DOHH2 (cell line): ENCODE measurements around the gene ACE.
A peak's percentile ranks its signal among the peaks of the same experiment; 100 is the strongest.

Experiments used
- H3F3A ChIP-seq: fragments of 200-600 bp; sonication (generic), shearing (Covaris generic); 2 replicates; pipeline ENCODE4 v1.6.0; 2016; ENCODE audit warnings: antibody characterized with exemption, mild to moderate bottlenecking; ENCODE audit not compliant: control insufficient read depth, insufficient read depth
- H3K27ac ChIP-seq: fragments of 200-600 bp; sonication (generic); 2 replicates; pipeline ENCODE4 v1.5.1; 2014; ENCODE audit warnings: low read depth, mild to moderate bottlenecking, low read length, moderate library complexity
- H3K27me3 ChIP-seq: fragments of 200-600 bp; sonication (generic); 2 replicates; pipeline ENCODE4 v1.6.1; 2014; ENCODE audit warnings: mild to moderate bottlenecking, low read length, mixed read lengths; ENCODE audit not compliant: control insufficient read depth
- H3K36me3 ChIP-seq: fragments of 200-600 bp; sonication (generic); 2 replicates; pipeline ENCODE4 v1.6.1; 2014; ENCODE audit warnings: mild to moderate bottlenecking, low read length, moderate library complexity, mixed read lengths; ENCODE audit not compliant: control insufficient read depth
- H3K4me1 ChIP-seq: fragments of 200-600 bp; sonication (generic); 2 replicates; pipeline ENCODE4 v1.6.1; 2014; ENCODE audit warnings: mild to moderate bottlenecking, low read length, mixed read lengths; ENCODE audit not compliant: control insufficient read depth
- H3K4me2 ChIP-seq: fragments of 200-600 bp; sonication (generic); 2 replicates; pipeline ENCODE4 v1.6.0; 2014; ENCODE audit warnings: mild to moderate bottlenecking, low read length, moderate library complexity
- H3K4me3 ChIP-seq: fragments of 200-600 bp; sonication (generic); 2 replicates; pipeline ENCODE4 v1.5.1; 2014; ENCODE audit warnings: mild to moderate bottlenecking, low read length, mixed read lengths
- H3K79me2 ChIP-seq: fragments of 200-600 bp; sonication (generic); 2 replicates; pipeline ENCODE4 v1.6.1; 2014; ENCODE audit warnings: mild to moderate bottlenecking, low read length, mixed read lengths; ENCODE audit not compliant: control insufficient read depth
- H3K9me2 ChIP-seq: fragments of 200-600 bp; sonication (generic); replicated peaks from 2 replicates; pipeline ENCODE4 v1.6.1; 2014; ENCODE audit warnings: mild to moderate bottlenecking, low read length, mixed read lengths; ENCODE audit not compliant: control insufficient read depth
- H3K9me3 ChIP-seq: fragments of 200-600 bp; sonication (generic); 2 replicates; pipeline ENCODE4 v1.6.1; 2014; ENCODE audit warnings: antibody characterized with exemption, low read length, mixed read lengths; ENCODE audit not compliant: control insufficient read depth, insufficient read depth
- H4K20me1 ChIP-seq: fragments of 200-600 bp; sonication (generic); 2 replicates; pipeline ENCODE4 v1.6.0; 2014; ENCODE audit warnings: low read depth, mild to moderate bottlenecking, antibody characterized with exemption, low read length, moderate library complexity; ENCODE audit not compliant: control insufficient read depth, insufficient read depth
- CTCF ChIP-seq: fragments of 200-600 bp; sonication (generic); IDR thresholded peaks from one replicate; pipeline ENCODE4 v1.5.1; 2014; ENCODE audit warnings: antibody characterized with exemption, mild to moderate bottlenecking, low read depth, low read length; ENCODE audit not compliant: poor library complexity, severe bottlenecking
- EZH2phosphoT487 ChIP-seq: fragments of 200-600 bp; sonication (generic); IDR thresholded peaks from 2 replicates; pipeline ENCODE4 v1.6.1; 2017; ENCODE audit warnings: borderline replicate concordance, mild to moderate bottlenecking, antibody characterized with exemption, low read length, moderate library complexity, mixed read lengths

Gene ACE

DNA sequence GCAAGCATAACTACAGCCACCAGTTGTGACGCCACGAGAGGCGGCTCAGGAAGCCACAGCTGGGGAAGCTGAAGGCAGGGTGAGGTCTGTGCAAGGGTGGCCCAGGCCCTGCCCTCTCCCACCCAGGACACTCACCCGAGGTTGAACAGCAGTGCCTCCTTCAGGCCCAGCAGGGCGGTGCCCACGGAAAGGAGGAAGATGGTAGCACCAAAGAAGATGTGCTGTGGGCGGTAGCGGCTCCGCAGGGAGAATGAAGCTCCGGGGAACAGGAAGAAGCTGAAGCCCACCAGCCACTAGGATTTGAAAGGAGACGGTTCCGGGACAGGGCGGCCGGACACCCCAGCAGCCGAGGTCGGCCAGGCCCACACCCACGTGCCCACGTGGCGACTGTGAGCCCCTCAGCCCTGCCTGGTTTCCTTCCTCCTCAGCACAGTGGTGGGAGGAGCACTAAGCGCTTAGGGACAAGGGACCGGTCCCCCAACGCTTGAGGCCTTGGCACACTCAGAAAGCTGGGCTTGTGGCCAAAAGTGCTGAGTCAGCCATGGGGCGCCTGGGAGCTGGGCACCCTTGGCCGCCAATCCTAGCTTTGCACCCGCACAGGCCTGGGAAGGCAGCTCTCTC, 41.8 kb upstream of the ACE start:
- TF ChIP-seq EZH2phosphoT487 (no peak), CTCF (peak; percentile 42)
- Histone ChIP-seq H4K20me1 (no peaks in the 10 kb centered on the region), H3K4me2 (no peak overlapping the region), H3K79me2 (no peaks in the 10 kb centered on the region), H3K9me2 (no peaks in the 10 kb centered on the region), H3K9me3 (no peaks in the 10 kb centered on the region), H3K27ac (no peak overlapping the region), H3K36me3 (no peaks in the 10 kb centered on the region), H3K27me3 (0 out of 2 replicates have a peak, but pooled peaks cover 2% of the 10 kb centered on the region), H3K4me1 (peaks cover 13% of the 10 kb centered on the region), H3K4me3 (no peak overlapping the region), H3F3A (no peaks in the 10 kb centered on the region)

DNA sequence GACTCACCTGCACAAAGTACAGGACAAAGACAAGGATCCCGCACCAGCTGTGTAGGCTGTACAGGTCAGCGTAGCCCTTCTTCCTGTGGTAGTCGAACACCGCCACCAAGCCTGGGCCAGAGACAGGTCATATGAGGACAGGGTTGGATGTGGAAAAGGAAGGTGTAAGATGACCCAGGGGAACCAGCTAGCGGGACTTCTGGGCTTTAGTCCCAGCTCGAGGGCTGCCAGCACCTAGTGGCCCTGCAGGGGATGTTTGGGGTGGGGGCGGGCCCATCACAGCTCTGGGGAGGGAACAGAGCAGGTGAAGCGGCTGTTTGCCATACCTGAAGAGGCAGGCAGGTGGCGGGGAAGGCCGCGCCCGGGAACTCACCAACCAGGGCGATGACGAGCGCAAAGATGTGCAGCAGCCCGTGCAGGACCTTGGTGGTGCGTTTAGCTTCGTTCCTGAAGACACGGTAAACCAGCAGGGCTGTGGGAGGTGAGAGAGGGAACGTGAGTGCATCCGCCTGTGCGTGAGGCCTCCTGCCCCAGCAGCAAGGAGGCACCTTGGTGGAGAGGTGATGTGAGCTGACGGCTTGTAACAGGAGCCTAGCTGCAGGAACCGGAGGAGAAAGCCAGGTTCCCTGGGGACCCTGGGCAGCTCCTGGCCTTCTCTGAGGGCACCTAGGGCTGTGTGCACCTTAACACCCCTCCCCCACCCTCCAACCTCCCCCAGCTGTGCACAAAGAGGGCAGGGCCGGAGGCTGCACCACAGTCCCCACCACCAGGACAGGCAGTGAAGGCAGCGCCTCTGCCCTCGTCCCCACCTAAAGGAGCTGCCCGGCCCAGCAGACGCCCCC, 41.0 kb upstream of the ACE start:
- H3K9me3 ChIP-seq: no peaks in the 10 kb centered on the region
- no peaks in the 10 kb centered on the region for H3K9me2 ChIP-seq
- H3K27me3 ChIP-seq: no peaks in the 10 kb centered on the region
- peaks cover 13% of the 10 kb centered on the region for H3K4me1 ChIP-seq
- H4K20me1 ChIP-seq: no peaks in the 10 kb centered on the region
- peak overlapping the region; percentile 41; the same call in 1 of the 2 replicates for H3K4me2 ChIP-seq
- no peak overlapping the region for H3K27ac ChIP-seq
- no peak overlapping the region for H3K4me3 ChIP-seq
- no peaks in the 10 kb centered on the region for H3K36me3 ChIP-seq
- TF ChIP-seq CTCF (peak; percentile 43), EZH2phosphoT487 (no peak)
- H3F3A ChIP-seq: no peaks in the 10 kb centered on the region
- H3K79me2 ChIP-seq: no peaks in the 10 kb centered on the region

- H3K4me3 ChIP-seq: no peak overlapping the region
- H4K20me1 ChIP-seq: no peaks in the 10 kb centered on the region
- TF ChIP-seq CTCF: peak; percentile 33
- TF ChIP-seq EZH2phosphoT487: no peak
- H3K4me1 ChIP-seq: peaks cover 13% of the 10 kb centered on the region
- H3K27me3 ChIP-seq: no peaks in the 10 kb centered on the region
- H3K36me3 ChIP-seq: no peaks in the 10 kb centered on the region
- H3K27ac ChIP-seq: no peak overlapping the region
- no peaks in the 10 kb centered on the region for H3F3A ChIP-seq
- H3K9me3 ChIP-seq: no peaks in the 10 kb centered on the region
- H3K9me2 ChIP-seq: no peaks in the 10 kb centered on the region
- H3K4me2 ChIP-seq: no peak overlapping the region; the same call in 1 of the 2 replicates
- no peaks in the 10 kb centered on the region for H3K79me2 ChIP-seq
Observed at GRCh38 chr17:63436523-63437110, 40.2 kb upstream of the ACE start.
